DMS53 (cell line): Measurements from ENCODE around the gene LOXL4.
A peak's percentile ranks its signal among the peaks of the same experiment; 100 is the strongest.

ENCODE experiments used
- DNase-seq: peaks from one replicate; lab custom pipeline; 2025; lab: John Stamatoyannopoulos, UW

Gene LOXL4

DNA sequence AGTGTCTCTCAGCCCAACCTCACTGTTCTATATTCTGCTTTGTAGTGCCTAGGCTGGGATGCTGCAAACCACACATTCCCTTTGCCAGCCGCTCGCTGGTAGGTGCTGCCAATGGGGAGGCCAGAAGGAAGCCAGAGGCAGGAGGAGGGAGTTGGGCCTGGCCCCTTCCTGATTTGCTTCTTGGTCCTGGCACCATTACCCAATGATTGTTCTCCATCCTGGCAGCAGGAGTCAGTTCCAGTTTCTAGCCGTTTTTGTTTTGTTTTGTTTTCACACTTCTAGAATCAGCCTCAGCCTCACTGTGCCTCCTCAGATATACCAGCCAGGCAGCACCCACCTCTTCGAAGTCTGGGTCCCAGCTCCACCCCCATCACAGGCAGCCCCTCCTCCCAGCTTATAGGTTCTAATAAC, 27.4 kb upstream of the LOXL4 start:
- DNase-seq: no peak

DNA sequence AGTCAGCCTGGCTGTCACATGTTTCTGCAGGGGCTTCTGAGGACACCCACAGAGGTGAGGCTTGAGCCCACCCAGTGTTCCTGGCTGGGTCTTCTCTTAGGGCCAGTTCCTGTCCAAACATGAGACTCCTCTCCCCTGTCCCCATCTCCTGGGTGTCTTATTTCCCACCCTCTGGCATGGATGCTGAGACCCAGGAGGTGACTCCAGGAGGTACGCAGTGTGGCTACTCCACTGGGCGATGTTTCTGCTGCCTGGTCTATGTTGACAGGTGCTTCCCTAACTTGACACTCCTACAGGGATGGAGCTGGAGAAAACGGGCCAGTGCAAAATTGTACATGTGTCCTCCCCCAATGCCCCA, 26.3 kb upstream of the LOXL4 start:
- no peak for DNase-seq

DNA sequence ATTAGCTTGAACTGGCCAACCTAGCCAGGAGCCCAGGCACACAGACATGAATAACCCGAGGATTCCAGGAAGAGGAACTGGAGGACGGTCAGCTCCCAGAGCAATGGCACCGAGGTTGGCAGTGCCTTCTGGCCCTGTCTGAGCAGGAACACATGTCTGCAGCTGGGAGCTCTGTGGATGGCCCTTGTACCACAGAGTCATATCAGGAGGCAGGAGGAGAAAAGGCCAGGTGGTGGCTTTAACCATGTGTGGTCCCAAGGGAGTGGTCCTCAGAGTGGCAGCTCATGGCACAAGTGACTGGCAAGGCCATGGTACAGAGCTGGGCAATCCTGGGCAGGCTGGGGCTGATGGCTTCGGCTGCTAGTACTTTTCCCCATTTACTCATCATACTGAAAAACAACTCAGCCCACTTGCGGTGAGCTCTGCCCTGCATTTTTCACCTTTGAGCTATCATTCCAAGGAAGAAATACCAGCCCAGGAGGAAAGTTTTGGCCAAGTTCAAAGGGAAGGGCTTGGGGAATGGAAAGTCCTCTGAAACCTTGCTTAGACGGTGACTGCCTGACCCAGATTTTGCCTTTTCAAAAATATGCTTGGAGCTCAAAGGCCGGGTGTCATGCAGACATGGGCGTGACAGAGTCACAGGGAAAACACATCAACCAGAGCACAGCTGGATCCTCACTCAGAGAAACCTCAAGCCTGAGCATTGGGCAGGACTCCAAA, 25.7 kb upstream of the LOXL4 start:
- DNase-seq: no peak

DNA sequence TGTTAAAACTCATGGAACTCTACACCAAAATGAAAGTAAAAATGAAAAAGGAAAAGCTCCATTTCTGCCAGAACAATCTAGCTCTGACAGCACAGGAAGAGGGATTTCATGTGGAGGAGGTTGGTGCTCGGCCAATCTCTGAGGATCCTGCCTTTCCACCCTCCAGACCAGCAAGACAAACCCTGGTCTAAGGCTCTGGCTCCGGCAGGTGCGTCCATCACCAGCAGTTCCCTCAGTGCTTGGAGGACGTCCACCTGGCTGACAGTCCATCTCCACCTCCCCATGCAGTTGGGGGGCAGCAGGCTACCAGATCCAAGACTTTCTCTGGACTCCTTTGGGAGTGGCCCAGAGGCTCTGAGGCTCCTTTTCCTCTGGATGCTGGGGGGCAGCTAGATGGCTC, 25.0 kb upstream of the LOXL4 start:
- DNase-seq: no peak

DNA sequence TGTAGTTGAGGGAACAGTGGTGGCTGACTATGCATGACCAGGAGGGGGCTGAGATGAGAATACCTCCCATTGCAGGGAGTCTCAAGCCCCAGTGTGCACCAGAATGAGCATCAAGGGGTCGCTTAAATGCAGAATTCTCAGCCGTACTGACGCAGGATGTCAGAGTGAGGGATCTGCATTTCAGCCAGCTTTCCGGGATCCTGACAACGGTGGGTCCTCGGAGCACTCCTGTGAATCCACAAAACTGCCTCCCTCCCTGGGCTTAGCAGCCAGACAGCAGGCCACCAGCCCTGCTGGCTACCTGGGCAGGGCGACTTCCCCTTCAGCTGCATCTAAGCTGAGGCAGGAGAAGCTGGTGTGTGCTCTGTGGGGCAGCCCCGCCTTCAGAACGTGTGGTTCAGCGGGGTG, 21.8 kb upstream of the LOXL4 start:
- no peak for DNase-seq

DNA sequence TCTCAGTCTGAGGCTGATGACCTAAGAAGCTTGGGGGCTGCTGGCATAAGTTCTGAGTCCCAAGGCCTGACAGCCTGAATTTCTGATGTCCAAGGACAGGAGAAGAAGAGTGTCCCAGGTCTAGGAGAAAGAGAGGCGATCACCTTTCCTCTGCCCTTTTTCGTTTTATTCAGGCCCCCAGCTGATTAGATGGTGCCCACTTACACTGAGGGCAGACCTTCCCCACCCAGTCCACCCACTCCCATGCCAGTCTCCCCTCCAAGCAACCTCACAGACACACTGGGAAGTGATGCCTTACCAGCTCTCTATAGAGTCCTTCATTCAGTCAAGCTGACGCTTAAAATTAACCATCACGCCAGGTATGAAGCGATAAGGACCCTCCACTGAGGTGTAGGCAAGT, 19.3 kb upstream of the LOXL4 start:
- DNase-seq: no peak

DNA sequence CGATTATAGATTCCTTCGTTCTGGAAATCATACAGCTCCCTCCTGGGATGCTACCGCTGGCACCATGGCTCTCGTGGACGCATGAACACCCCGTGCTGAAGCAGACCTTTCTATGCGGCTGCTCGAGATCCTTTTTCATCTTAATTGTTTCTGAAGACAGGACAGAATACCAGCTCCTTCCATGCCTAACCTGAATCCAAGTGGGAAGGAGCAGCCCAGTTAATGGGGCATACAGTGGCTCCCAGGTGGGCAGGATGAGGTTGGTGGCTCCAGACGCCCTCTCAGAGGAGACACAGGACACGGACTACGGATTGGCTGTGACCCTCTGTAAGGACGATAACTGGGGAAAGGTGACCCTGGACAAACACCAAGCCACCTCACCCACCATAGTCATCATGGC, 18.4 kb upstream of the LOXL4 start:
- DNase-seq: no peak

DNA sequence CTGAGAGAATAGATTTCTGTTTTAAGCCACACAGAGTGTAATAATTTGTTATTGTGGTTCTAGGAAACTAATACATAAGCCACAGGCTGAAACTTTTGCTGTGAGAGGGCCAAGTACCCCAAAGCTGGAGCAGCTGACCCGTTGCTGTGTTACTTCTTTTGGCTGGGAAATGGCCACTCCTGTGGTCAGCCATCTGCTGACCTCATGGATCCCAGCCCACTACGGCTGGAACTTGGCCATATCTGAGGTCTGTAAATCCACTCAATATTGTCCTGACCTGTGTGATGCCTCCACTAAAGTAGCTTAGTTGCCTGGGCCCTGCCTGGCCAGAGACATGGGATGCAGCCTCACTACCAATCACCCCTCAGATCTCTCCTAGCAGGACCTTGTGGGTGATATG, 17.4 kb upstream of the LOXL4 start:
- DNase-seq: no peak

DNA sequence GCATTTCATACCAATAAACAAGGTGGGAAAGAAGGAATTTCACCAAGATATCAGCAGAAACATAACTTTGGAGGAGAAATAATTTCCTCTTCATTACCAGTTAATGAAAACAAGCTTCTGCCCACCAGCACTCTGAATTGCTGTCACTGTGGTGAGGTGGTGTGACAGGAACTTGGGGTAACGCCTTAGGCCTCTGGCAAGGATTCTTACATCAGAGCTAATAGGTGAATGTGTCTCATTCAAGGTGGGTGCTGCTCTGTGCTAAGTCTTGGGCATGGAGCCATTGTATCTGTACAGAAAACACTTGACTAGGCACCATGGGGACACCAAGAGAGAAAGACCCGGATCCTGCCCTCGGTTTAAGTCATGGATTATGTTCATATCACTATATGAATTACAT, 8.3 kb upstream of the LOXL4 start:
- DNase-seq: no peak

DNA sequence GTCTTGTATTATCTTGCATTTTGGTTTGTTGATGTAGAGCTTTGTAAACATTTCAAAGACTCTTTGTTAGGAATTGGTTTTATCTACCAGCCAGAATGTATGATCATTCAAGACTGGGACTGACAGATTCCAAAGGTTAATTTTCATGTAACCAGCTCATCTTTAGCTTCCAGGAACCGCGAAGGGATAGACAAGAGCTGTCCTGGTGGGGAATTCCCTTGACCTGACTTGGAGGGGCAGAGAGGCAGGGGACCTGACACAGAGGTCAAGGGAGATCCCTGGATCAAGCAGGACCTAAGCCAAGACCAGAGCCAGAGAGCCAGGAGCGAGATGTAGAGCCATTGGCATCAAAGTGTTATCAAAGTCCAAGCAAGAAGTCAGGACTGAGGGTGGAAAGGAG, 6.6 kb upstream of the LOXL4 start:
- no peak for DNase-seq

DNA sequence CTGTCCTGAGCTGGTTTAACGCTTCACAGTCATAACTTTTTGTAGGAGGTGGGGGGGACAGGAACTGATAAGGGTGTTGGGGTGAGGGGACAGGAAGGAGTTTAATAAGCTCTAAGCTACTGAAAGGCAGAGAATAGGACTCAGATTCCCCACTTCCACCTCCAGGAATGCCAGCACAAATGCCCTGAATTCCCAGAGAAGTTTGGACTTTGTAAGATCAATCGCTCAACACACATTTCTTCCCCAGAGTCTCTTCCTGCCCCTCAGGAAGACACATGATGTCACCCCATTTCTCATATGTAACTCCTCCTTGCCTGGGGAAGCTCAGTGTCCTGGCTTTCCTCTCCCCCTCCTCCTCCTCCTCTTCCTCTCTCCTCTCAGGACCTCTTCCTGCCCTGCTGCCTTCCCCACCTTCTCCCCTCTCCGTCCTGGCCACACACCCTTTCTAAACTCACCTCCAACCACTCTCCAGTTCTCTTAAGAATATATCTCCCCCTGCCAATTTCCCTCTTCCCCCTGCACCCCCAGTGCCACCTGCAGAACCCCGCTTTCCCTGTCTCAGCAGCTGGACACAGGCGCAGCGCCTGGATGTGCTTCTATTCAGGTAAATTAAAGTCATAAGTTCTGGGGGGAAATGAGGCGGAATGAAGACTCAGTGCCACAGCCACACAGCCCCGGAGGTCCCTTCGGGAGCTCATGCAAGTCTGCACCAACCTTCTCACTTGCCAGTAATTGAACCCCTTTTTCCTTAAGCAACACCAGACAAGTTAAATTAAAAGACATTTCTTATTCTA, 5.3 kb upstream of the LOXL4 start:
- DNase-seq: no peak

DNA sequence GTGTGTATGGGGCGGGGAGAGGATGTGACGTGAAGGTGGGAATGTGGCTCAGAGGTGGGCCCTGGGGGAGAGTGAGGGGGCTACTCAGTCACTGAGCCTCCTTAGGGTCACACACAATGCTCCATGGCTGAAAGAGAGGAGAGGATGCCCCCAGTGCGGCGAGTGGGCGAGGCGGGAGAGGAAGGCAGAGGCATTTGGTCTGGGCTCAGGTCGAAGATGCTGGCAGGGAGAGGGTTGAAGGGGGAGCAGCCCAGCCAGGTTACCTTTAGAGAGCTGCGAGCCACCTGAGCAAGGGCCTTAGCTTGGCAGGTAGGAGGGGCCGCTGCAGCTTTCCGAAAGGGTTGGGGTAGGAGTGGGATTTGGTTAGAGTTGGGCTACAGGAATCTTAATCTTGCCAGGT, 4.7 kb upstream of the LOXL4 start:
- no peak for DNase-seq

DNA sequence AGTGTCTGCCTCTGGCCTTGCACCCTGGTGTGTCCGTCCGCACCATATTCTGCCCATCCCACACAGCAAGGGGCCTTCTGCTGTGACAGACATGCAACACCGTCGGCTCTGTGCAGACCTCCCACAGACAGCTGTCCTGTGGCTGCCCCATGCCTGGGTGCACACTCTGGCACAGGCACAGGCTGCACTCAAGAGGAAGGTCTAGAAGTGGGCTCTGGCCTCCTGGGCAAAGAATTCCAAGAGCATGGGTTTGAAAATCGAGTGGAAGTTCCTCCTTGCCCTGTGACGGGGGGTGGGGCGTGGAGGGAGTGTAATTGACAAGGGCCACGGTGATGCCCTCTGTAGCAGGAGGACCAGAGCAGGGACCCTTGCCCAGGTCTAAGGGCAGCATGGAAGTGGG, 4.3 kb upstream of the LOXL4 start:
- no peak for DNase-seq

DNA sequence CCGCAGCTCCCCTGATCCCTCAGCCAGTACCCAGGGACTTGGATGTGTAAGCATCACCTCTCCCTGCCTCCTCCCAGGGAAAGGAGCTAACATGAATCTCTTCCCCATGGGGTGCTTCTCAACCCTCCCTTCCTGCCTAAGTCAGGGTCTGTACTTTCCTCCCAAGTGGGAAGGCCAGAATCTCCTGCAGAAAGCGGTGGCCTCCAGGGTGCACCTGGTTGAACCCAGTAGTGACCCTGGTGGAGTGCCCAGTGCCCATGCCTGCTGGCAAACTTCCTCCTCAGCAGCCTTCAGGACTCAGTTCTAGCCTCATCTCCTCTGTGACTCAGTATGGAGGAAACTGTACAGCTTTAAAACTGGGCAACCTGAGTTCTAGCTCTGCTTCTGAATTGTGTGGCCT, 2.8 kb upstream of the LOXL4 start:
- DNase-seq: no peak

DNA sequence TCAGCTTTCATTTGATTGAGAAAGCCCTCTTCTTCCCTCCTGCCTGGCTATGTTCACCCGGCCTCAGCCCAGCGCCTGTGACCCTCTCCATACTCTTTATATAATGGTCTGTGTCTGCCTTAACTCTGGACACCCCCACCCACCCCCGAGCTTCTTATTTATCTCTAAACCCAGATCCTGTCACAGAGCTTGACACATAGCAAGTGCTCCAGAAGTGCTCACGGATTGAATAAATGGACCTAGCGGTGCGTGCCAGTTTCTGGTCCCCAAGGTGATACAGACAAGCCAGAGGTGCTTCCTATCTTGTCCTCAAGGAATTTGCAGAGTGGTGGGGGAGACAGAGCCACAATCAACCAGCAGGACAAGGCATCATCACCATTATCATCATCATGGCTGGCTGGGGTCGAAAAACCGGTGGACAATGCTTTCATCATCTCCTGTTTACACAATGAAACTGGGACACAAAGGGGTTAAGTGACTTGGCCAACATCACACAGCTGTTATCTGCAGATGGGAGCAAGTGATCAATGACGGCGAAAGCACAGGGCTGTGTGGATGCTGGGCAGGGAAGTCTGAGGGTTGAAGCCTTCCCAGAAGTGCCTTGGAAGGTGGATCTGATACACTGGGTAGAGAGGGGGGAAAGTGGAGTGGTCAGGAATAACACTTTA, 2.2 kb upstream of the LOXL4 start:
- peak; percentile 30 for DNase-seq

DNA sequence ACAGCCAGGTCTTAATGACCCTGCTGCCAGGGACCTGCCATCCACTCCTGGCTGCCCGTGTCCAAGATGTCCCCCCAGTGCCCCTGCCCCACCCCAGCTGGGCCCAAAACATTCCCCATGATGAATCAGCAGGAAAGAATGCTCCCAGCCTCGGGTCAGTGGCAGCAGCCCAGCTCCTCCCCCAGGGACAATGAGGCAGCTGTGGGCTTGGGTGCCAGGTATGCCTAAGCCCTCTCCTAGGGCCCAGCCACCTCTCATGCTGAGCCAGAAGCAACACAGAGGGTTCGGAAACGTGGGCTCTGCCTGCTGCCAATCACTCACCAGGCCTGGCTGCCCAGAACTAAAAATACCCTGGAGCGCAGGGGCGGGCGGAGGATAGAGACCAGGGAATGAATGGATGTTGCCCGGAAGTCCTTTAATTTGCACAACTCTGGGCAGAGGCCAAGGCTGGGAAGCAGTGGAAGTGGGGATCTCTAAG, 1.5 kb upstream of the LOXL4 start:
- peak; percentile 55 for DNase-seq

DNA sequence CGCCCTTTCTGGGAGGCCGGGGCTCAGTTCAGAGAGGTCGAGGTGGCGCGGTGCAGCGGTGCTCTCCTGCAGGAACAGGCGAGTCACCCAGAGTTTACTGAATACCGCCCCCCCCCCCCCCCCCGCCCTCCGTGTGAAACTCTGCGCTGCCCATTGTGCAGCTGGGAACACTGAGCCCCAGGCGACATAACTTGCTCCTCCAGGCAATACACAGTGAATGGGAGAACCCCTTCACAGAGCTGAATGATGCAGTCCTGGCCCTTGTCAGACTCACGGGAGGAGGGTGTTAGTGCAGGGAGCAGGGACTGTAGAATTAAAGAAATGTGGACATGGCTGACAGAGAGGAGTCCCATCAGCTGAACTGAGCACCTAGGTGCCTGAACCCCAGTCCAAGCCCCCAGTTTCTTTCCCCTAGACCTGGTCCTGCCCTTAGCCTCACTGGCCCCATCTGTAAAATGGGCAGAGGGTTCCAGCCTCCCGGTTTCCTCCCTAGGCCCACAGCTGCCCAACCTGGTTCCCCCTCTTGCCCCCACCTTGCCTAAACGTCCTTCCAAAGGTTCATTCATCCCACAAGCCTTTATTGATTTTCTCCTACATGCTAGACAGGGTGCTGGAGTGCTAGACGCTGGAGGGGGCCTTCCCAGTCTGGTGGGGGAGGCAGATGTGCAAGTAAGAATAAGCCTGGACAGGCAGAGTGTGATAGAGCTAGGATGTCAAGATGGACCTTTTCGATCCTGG, 869 bp upstream of the LOXL4 start:
- peak; percentile 54 for DNase-seq

DNA sequence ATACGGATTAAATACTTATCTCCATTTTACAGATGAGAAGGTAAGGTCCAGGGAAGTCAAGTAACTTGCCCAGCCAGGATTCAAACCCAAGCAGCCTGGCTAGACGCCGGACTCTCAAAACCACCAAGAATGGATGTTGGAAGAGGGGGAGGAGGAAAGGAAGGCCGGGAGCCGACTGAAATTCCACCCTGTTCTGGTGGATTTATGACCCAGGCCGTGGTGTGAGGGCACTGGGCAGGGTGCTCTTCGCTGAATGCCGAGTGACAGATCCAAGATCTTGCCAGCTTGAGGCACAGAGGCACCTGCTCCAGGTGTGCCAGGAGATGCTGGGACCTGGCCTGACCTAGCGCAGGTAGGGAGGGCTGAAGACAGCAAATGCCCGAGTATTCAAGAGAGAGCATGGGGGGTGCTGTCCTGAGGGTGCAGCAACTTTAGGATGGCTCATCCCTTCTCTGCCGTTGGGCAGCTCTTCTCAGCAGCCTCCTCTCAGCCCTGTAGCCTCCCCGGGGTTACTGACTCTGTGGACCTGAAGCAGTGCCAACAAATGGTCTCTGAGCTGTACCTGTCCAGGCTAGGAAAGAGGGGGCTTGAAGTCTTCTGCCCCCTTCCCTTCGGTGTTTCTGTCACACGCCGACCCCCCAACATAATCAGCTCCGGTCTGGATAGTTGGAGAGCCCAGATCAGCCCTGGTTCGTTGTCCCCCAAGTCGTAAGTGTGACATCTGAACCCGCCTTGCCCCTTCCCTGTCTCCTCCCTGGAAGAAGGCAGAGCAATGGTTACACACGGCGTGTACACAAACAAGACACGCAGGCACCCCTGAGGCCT, 713 bp downstream of the LOXL4 start:
- DNase-seq: peak; percentile 55

DNA sequence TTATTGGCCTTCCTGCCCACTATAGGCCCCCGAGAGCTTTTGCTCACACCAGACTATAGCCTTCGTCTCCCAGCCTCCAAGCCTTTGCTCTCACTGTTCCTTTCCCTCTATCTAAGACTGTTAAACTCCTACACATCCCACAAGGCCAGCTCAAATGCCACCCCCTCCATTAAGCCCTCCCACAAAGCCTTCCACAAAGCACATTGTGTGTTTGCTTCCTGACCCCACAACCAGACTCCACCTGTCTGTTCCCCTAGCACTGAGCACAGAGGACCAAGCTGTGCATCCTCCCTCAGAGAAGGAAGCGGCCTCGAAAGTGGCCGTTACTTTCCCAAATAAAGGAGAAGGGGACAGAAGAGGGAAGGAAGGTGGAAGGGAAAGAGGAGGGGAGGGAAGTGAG, 1.3 kb downstream of the LOXL4 start:
- DNase-seq: no peak

DNA sequence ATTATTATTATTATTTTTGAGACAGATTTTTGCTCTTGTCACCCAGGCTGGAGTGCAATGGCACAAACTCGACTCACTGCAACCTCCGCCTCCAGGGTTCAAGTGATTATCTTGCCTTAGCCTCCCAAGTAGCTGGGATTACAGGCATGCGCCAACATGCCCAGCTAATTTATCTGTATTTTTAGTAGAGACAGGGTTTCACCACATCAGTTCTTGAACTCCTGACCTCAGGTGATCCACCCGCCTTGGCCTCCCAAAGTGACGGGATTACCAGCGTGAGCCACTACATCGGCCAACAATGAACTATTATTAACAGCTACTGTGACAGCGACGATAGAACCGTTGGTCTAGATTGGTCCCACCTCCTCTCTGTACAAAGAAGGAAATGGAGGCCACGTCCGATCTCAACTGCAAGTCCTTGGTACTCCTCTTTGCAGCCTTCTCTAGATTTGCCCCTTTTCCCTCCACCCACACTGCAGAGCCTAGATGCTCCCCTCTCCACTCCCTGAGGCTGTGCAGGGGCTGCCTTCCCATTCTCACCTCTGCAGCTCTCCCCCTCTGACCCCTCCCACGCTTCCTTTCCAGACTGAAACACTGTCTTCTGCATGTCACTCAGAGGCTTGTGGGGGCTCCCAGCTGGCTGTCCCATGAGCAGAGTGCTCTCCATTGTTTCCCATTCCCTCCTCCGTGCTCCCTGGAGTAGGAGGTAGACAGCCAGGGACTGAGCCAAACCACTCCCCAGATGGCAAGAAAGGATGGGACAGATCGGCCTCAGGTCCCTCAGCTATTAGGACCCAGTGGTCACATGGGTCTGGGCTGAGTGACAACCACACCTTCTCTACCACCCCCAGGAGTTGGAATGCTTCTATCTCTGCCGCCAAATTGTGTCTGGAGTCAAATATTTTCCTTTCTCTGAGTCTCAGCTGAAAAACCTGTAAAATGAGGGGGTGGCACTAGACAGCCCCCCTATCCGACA, 2.3 kb downstream of the LOXL4 start:
- DNase-seq: no peak
